A549 (cell line): ENCODE results near the gene OGFOD2. TPM values are rescaled to one million over a fixed set of nuclear protein-coding genes. Genes with fewer than 3 reads are reported as not detected.
"Not testable (repeated sequence)": the region's sequence is repeated elsewhere in the genome, so short reads cannot be mapped to it uniquely, and the experiment has no call there.

Source experiments
- ATAC-seq, 2 experiments: fragments of 200-7000 bp in 1 of 2; fragments of >200 bp in 1 of 2; cut with Nextera tagmentation in 1 of 2; cut with Tn5 transposase in 1 of 2; 3 replicates each; pipeline versions ENCODE4 v1.8.0 to v1.9.1; 2018 to 2020; ENCODE audit warnings: mild to moderate bottlenecking in 1 of 2, moderate library complexity in 1 of 2
- CTCF ChIA-PET: fragments of 300-600 bp; sonication (Branson Sonifier 250); formaldehyde crosslinking; extraction: SDS; loops from one replicate; lab custom pipeline; 2021; ENCODE audit warnings: antibody characterized with exemption, inconsistent platforms; lab: Yijun Ruan, JAX
- POLR2A ChIA-PET: fragments of 350-600 bp; formaldehyde crosslinking; extraction: SDS; loops from one replicate; lab custom pipeline; 2021; ENCODE audit warnings: antibody characterized with exemption, inconsistent platforms; lab: Yijun Ruan, JAX
- DNase-seq, 2 experiments: peaks; one replicate each; pipeline versions ENCODE4 v3.0.0 to v3.0.0-alpha.2; 2011 to 2016; ENCODE audit warnings: low read depth in 1 of 2, low spot score in 1 of 2
- FAIRE-seq: peaks from 2 replicates; lab custom pipeline; 2011; peaks lifted over from hg19 to GRCh38; lab: Jason Lieb, UNC
- H3K27ac ChIP-seq, 2 experiments: fragments of >200 bp; sonication (Bioruptor Twin); formaldehyde crosslinking; 3 replicates each; pipeline ENCODE4 v1.5.1; 2016 to 2017
- H3K4me1 ChIP-seq: fragments of >200 bp; sonication (Bioruptor Twin); formaldehyde crosslinking; 3 replicates; pipeline ENCODE4 v1.6.1; 2016
- H3K4me2 ChIP-seq: fragments of >200 bp; sonication (Bioruptor Twin); formaldehyde crosslinking; 3 replicates; pipeline ENCODE4 v1.6.1; 2016
- H3K4me3 ChIP-seq: fragments of >200 bp; sonication (Bioruptor Twin); formaldehyde crosslinking; 3 replicates; pipeline ENCODE4 v1.5.1; 2016
- H3K9me3 ChIP-seq: fragments of >200 bp; sonication (Bioruptor Twin); formaldehyde crosslinking; 3 replicates; pipeline ENCODE4 v1.6.1; 2016
- ATOH8 ChIP-seq: fragments of 250-450 bp; sonication (Bioruptor Pico); IDR thresholded peaks from 2 replicates; pipeline ENCODE4 v1.5.0; 2020; ENCODE audit warnings: low read depth, mild to moderate bottlenecking, moderate library complexity
- BHLHE40 ChIP-seq: IDR thresholded peaks from 2 replicates; pipeline ENCODE4 v1.6.1; 2012; ENCODE audit warnings: low read depth, low read length, inconsistent platforms
- CBX8 ChIP-seq: fragments of 200-600 bp; sonication (generic); IDR thresholded peaks from 2 replicates; pipeline ENCODE4 v1.6.1; 2016
- CHD4 ChIP-seq: fragments of 200-600 bp; sonication (generic); IDR thresholded peaks from 2 replicates; pipeline ENCODE4 v1.6.1; 2016; ENCODE audit warnings: antibody characterized with exemption, mild to moderate bottlenecking, borderline replicate concordance
- CTCF ChIP-seq: fragments of >200 bp; sonication (Bioruptor Twin); formaldehyde crosslinking; IDR thresholded peaks from 3 replicates; pipeline ENCODE4 v1.5.1; 2016
- E2F6 ChIP-seq: IDR thresholded peaks from 2 replicates; pipeline ENCODE4 v1.6.1; 2012; ENCODE audit warnings: low read depth, borderline replicate concordance
- ESRRA ChIP-seq: fragments of 150-350 bp; IDR thresholded peaks from 2 replicates; pipeline ENCODE4 v1.6.1; 2014; ENCODE audit warnings: mild to moderate bottlenecking, low read length, borderline replicate concordance
- FOSB ChIP-seq: fragments of 250-450 bp; sonication (Bioruptor Pico); IDR thresholded peaks from 2 replicates; pipeline ENCODE4 v1.5.0; 2020; ENCODE audit warnings: mild to moderate bottlenecking, moderate library complexity
- FOXS1 ChIP-seq: fragments of 250-450 bp; sonication (Bioruptor Pico); IDR thresholded peaks from 2 replicates; pipeline ENCODE4 v1.5.0; 2020; ENCODE audit warnings: mild to moderate bottlenecking, moderate library complexity
- GATA3 ChIP-seq: IDR thresholded peaks from 2 replicates; pipeline ENCODE4 v1.6.1; 2012; ENCODE audit warnings: borderline replicate concordance
- HDAC2 ChIP-seq: fragments of 200-600 bp; sonication (generic); IDR thresholded peaks from 2 replicates; pipeline ENCODE4 v1.6.1; 2016
- HMGXB4 ChIP-seq: fragments of 250-450 bp; sonication (Bioruptor Pico); IDR thresholded peaks from 2 replicates; pipeline ENCODE4 v1.5.0; 2021; ENCODE audit warnings: mild to moderate bottlenecking, moderate library complexity, borderline replicate concordance
- HOXB5 ChIP-seq: fragments of 250-450 bp; sonication (Bioruptor Pico); IDR thresholded peaks from 2 replicates; pipeline ENCODE4 v1.5.0; 2020; ENCODE audit warnings: mild to moderate bottlenecking, moderate library complexity
- JUNB ChIP-seq: fragments of >200 bp; sonication (Bioruptor Twin); formaldehyde crosslinking; IDR thresholded peaks from 2 replicates; pipeline ENCODE4 v1.6.1; 2016
- MAFK ChIP-seq: fragments of 450-650 bp; IDR thresholded peaks from 2 replicates; pipeline ENCODE4 v1.6.1; 2014; ENCODE audit not compliant: partially characterized antibody
- POLR2AphosphoS2 ChIP-seq: conservative IDR thresholded peaks from 2 replicates; pipeline ENCODE4 v1.6.1; 2012; ENCODE audit warnings: low read length, improper control_type of control experiment, inconsistent platforms
- RARB ChIP-seq: fragments of 250-450 bp; sonication (Bioruptor Pico); IDR thresholded peaks from 2 replicates; pipeline ENCODE4 v1.8.0; 2021; ENCODE audit warnings: mild to moderate bottlenecking, moderate library complexity
- RCOR1 ChIP-seq: fragments of 150-350 bp; IDR thresholded peaks from 2 replicates; pipeline ENCODE4 v1.6.1; 2014; ENCODE audit warnings: antibody characterized with exemption, low read length, low read depth
- RFX5 ChIP-seq: fragments of 450-650 bp; IDR thresholded peaks from 2 replicates; pipeline ENCODE4 v1.7.1; 2014; ENCODE audit warnings: antibody characterized with exemption, mild to moderate bottlenecking, moderate library complexity
- TFCP2L1 ChIP-seq: fragments of 250-450 bp; sonication (Bioruptor Pico); IDR thresholded peaks from 2 replicates; pipeline ENCODE4 v1.5.0; 2021; ENCODE audit warnings: mild to moderate bottlenecking
- ZC3H11A ChIP-seq: fragments of 450-650 bp; IDR thresholded peaks from 2 replicates; pipeline ENCODE4 v1.6.1; 2014; ENCODE audit warnings: antibody characterized with exemption, mild to moderate bottlenecking
- ZNF302 ChIP-seq: fragments of 250-450 bp; sonication (Bioruptor Pico); IDR thresholded peaks from 2 replicates; pipeline ENCODE4 v1.9.0; 2021; ENCODE audit warnings: inconsistent platforms, mild to moderate bottlenecking, moderate library complexity
- ZSCAN20 ChIP-seq: fragments of 250-450 bp; sonication (Bioruptor Pico); IDR thresholded peaks from 2 replicates; pipeline ENCODE4 v1.8.0; 2022; ENCODE audit warnings: mild to moderate bottlenecking, moderate library complexity
- WGBS: methylation state at CpG from one replicate; pipeline ENCODE4 v1.1.6; 2017; ENCODE audit errors: missing lambda C conversion rate; 5-methylcytosine and 5-hydroxymethylcytosine counted together
- polyA plus RNA-seq, 4 experiments: library from polyadenylated mRNA; depleted of rRNA in 3 of 4; stranded (reverse); fragments of >200 nt; fragmentation: RNase III in 1 of 4; extraction: RNeasy Plus Mini Kit Qiagen cat#74134 plus additional on column Dnase treatment in 1 of 4; gene quantifications; 2 replicates in 3 of 4; 3 replicates in 1 of 4; pipeline ENCODE4 v1.2.3, GENCODE V29; 2011 to 2017
- TF ChIP-seq, protein P1 (sequence below): fragments of 450-650 bp; IDR thresholded peaks from 2 replicates; pipeline ENCODE4 v1.6.1; 2014; ENCODE audit warnings: antibody characterized with exemption
- TF ChIP-seq, protein P2 (sequence below): IDR thresholded peaks from 2 replicates; pipeline ENCODE4 v1.6.1; 2012

The OGFOD2 gene
- polyA plus RNA-seq, 2 of the 4 experiments (the other 2 are of a cell fraction): 11.0 to 18.2 TPM

GRCh38 chr12:122939125-122939524 is 35.9 kb upstream of the OGFOD2 start:
- Histone ChIP-seq H3K27ac (no peak overlapping the region), H3K9me3 (no peaks in the 10 kb centered on the region)
- DNase-seq (no peak), FAIRE-seq (no peak)
- ChIA-PET CTCF (interaction anchor here (1.2 to 25.9 kb wide), 2 partner anchors 9 to 75 kb away, joined by 3 to 522 read pairs; no protein-coding TSS in a partner anchor), POLR2A (interaction anchor here (0.6 kb wide), 1 partner anchor 22 kb away, joined by 6 read pairs; no protein-coding TSS in a partner anchor)
- WGBS: 81% methylated on average over 4 of the region's 4 CpGs
- no peak for TF ChIP-seq CBX8
- TF ChIP-seq ESRRA: no peak
- no peak for TF ChIP-seq ZSCAN20
- no peak for TF ChIP-seq RFX5
- TF ChIP-seq CHD4: no peak
- TF ChIP-seq RCOR1: no peak
- TF ChIP-seq RARB (CRISPR knock-in tag): no peak
- no peak for TF ChIP-seq E2F6
- TF ChIP-seq FOSB (CRISPR knock-in tag): no peak
- no peak for TF ChIP-seq ZC3H11A
- TF ChIP-seq GATA3: no peak
- TF ChIP-seq JUNB: no peak
- no peak for TF ChIP-seq TFCP2L1 (CRISPR knock-in tag)
- TF ChIP-seq HMGXB4 (CRISPR knock-in tag): no peak
- TF ChIP-seq, protein P1, sequence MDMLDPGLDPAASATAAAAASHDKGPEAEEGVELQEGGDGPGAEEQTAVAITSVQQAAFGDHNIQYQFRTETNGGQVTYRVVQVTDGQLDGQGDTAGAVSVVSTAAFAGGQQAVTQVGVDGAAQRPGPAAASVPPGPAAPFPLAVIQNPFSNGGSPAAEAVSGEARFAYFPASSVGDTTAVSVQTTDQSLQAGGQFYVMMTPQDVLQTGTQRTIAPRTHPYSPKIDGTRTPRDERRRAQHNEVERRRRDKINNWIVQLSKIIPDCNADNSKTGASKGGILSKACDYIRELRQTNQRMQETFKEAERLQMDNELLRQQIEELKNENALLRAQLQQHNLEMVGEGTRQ: no peak
- no peak for TF ChIP-seq FOXS1 (CRISPR knock-in tag)
- no peak for TF ChIP-seq BHLHE40
- no peak for TF ChIP-seq POLR2AphosphoS2
- TF ChIP-seq, all 56 proteins: peak for 0
- ATAC-seq: no peak
- no peak overlapping the region for H3K4me3 ChIP-seq
- peaks cover 27% of the 10 kb centered on the region for H3K4me1 ChIP-seq
- no peak overlapping the region for H3K4me2 ChIP-seq

DNA sequence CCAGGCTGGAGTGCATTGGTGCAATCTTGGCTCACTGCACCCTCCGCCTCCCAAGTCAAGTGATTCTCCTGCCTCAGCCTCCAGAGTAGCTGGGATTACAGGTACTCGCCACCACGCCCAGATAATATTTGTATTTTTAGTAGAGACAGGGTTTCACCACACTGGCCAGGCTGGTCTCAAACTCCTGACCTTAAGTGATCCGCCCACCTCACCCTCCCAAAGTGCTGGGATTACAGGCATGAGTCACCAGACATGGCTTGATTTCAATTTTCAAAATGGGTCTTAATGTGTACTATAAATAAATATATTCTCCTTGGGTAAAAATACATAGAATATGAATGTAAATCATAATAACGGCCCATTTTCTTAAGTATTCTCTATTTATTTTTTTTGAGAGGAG is 33.7 kb upstream of the OGFOD2 start:
- ChIA-PET CTCF (interaction anchor here (1.1 to 25.9 kb wide), 4 partner anchors 12 to 297 kb away, joined by 3 to 522 read pairs (median 4); no protein-coding TSS in a partner anchor), POLR2A (interaction anchor here (0.6 kb wide), 1 partner anchor 15 kb away, joined by 3 read pairs; no protein-coding TSS in a partner anchor)
- not testable (repeated sequence) for ATAC-seq, DNase-seq, H3K4me3 ChIP-seq, H3K9me3 ChIP-seq, H3K27ac ChIP-seq, FAIRE-seq
- Histone ChIP-seq H3K4me2 (peak overlapping the region; percentile 13; the same call in 1 of the 3 replicates), H3K4me1 (peaks cover 47% of the 10 kb centered on the region)
- WGBS: 84% methylated on average over 5 of the region's 5 CpGs

DNA sequence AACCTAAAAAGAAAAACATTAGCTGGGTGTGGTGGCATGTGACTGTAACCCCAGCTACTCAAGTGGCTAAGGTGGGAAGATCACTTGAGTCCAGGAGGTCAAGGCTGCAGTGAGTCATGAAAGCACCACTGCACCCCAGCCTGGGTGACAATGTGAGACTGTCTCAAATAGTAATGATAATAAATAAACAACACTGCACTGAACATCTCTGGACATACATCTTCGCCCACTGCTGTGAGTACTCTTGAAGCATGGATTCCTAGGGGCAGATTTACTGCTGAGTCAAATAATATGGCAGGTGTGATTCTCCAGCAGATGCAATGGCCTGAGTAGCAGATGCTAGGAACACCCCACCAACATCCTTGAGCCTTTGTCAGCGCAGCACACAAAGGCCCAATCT is 32.4 kb upstream of the OGFOD2 start:
- H3K4me2 ChIP-seq: no peak overlapping the region
- H3K4me3 ChIP-seq: no peak overlapping the region
- peaks cover 60% of the 10 kb centered on the region for H3K4me1 ChIP-seq
- ChIA-PET POLR2A (interaction anchor here (0.6 kb wide), 1 partner anchor 116 kb away, joined by 4 read pairs; no protein-coding TSS in a partner anchor), CTCF (interaction anchor here (1.2 to 25.9 kb wide), 2 partner anchors 10 to 79 kb away, joined by 4 to 522 read pairs; no protein-coding TSS in a partner anchor)
- H3K27ac ChIP-seq: peak overlapping the region; percentile 13 to 57; a peak in 3 of 6 replicates
- no peak for TF ChIP-seq ATOH8 (CRISPR knock-in tag)
- no peak for TF ChIP-seq HOXB5
- no peak for TF ChIP-seq CTCF
- TF ChIP-seq ZNF302 (CRISPR knock-in tag): no peak
- TF ChIP-seq, protein P2, sequence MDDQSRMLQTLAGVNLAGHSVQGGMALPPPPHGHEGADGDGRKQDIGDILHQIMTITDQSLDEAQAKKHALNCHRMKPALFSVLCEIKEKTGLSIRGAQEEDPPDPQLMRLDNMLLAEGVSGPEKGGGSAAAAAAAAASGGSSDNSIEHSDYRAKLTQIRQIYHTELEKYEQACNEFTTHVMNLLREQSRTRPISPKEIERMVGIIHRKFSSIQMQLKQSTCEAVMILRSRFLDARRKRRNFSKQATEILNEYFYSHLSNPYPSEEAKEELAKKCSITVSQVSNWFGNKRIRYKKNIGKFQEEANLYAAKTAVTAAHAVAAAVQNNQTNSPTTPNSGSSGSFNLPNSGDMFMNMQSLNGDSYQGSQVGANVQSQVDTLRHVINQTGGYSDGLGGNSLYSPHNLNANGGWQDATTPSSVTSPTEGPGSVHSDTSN: no peak
- peak; percentile 59 for TF ChIP-seq MAFK
- TF ChIP-seq JUNB: no peak
- TF ChIP-seq HDAC2: no peak
- 94% methylated on average over 2 of the region's 2 CpGs for WGBS
- no peak for ATAC-seq
- FAIRE-seq: no peak
- H3K9me3 ChIP-seq: no peaks in the 10 kb centered on the region
- peak in 1 of 2 experiments; percentile 46 for DNase-seq
